Activated gamma-delta T cell (primary cell): ENCODE measurements around the gene NSL1.
"Not testable (repeated sequence)": the region's sequence is repeated elsewhere in the genome, so short reads cannot be mapped to it uniquely, and the experiment has no call there.

Experiments
- DNase-seq: peaks from one replicate; lab custom pipeline; 2025; lab: John Stamatoyannopoulos, UW
- total RNA-seq, 2 donors: gene quantifications; one replicate each; lab custom pipeline; 2026; lab: John Stamatoyannopoulos, UW

The NSL1 gene
- total RNA-seq = 51.9 to 58.6 reads per million in 2 donors

GRCh38 chr1:212791676-212792395 lies at the start of gene NSL1, which contains the start of gene TATDN3:
Gene NSL1, minus strand, starts transcription at chr1:212791777. Its CDS starts 14 bp downstream, at chr1:212791763.
Gene TATDN3, plus strand, starts transcription at chr1:212791894. Its CDS starts 28 bp downstream, at chr1:212791922.
- DNase-seq = peak; percentile 62

DNA sequence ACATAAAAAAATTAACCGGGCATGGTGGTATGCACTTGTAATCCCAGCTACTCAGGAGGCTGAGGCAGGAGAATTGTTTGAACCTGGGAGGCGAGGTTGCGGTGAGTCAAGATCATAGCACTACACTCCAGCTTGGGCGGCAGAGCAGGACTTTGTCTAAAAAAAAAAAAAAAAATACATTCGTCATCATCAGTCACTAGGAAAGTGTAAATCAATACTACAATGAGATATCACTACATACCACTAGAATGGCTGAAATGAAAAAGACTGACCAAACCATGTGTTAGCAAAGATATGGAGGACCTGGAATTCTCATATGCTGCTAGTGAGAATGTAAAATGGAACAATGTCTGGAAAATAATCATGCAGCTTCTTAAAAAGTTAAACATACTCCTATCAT lies 46.6 kb upstream of the NSL1 start:
- no peak for DNase-seq

- DNase-seq = not testable (repeated sequence)
Observed at GRCh38 chr1:212833211-212834207, 41.9 kb upstream of the NSL1 start.

DNA sequence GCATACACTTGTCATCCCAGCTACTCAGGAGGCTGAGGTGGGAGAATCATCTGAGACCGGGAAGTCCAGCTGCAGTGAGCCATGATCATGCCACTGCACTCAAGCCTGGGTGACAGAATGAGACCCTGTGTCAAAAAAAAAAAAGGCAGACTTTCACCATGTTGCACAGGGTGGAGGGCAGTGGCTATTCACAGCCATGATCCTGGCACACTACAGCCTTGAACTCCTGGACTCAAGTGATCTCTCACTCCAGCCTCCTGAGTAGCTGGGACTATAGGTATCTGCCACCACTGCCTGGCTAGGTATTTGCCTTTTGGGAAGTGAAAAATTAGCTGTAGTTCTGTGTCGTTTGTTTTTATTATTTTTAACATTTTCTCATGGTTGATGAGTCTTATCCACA lies 36.8 kb upstream of the NSL1 start:
- no peak for DNase-seq

DNA sequence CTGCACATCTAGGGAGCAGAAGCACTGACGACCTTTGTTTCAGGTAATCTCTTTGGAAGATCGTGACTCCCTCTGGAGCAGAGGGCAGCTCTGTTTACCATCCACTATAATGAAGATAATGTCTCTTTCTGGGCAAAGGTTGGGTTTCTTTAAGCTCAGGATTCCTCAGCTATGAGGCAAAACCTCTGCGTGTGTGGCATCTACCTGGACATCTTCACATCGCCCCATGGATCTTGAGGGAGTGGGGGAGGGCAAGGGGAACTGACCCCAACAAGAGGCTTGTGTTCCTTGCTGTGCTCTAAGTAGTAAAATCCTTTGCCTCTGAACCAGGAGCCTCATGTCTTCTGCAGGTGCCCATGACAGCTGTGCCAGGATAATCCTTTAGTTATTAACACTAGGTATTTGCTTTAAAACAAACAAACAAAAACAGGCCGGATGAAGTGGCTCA lies 36.3 kb upstream of the NSL1 start:
- DNase-seq = no peak

DNA sequence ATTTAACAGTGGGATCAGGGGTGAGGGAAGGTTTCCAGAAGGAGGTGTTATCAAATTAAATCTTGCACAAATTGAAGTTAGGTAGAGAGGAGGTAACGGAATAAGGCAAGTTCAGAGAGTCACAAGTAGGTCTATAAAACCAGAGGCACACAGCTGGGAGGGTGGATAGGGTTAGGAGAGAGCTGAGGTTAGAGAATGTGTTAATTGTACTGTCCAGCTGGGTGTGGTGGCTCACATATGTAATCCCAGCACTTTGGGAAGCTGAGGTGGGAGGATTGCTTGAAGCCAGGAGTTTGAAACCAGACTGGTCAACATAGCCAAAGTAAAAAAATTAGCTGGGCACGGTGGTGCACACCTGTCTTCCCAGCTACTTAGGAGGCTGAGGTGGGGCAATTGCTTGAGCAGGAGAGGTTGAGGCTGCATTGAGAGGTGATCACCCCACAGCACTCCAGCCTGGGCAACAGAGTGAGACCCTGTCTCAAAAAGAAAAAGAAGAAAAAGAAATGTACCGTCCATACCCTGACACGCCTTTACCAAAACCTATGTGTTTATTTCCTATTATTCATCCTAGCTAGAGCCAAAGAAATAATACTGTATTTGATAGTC lies 35.7 kb upstream of the NSL1 start:
- DNase-seq = no peak

DNA sequence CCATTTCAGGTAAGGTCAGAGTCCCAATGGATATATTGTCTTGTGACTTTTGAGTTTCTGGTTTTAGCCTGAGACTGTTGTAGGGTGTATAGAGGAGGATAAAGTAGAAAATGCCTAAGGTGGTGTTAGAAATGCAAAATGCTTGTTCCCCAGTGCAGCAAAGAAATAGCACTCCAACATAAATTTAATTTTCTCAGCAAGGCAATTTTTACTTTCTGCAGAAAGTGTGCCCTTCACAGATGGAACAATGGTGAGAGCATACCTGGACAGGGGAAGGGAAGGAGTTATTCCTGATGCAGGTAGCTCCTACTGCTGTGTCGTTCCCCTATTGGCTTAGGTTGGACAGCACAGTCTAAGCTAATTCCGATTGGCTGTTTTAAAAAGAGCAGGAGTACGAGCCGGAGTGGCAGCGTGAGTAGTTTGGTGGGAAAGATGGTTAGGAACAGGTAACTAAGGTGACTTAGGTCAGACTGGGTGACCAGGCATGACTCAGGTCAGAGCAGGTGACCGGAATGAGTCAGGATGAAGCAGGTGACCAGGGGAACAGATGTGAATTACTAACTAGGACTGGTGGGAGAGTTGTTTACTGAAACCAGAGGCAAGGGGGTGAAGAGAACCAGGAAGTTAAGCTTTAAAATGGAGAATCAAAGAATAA lies 34.3 kb upstream of the NSL1 start:
- DNase-seq = no peak

DNA sequence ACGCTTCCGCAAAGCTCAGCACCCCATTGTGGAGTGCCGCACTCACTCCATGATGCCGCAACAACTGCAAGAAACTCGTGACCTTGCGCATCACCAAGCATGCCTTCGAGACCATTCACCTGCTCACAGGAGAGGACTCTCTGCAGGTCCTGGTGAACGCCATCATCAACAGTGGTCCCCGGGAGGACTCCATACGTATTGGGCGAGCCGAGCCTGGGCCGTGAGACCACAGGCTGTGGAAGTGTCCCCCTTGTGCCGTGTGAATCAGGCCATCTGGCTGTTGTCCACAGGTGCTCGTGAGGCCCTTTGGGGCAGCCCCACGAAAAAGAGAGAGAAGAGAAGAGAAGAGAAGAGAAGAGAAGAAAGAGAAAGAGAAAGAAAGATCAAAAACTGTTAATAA lies 32.6 kb upstream of the NSL1 start:
- no peak for DNase-seq

DNA sequence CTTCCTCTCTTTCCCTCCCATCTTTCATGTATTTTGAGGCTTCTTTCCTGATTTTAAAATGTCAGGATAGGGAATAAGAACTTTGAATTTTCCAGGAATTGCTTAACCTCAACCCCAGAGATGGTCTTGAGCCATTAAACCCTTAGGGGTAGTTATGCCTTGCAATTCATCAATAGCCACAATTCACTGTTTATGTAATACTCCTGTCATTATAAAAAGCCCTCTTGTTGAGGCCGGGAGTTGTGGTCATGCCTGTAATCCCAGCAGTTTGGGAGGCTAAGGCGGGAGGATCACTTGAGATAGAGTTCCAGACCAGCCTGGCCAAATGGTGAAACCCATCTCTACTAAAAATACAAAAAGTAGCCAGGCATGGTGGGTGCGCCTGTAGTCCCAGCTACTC lies 31.4 kb upstream of the NSL1 start:
- no peak for DNase-seq

- no peak for DNase-seq
Observed at GRCh38 chr1:212820969-212821368, 29.4 kb upstream of the NSL1 start.

GRCh38 chr1:212819726-212820125 lies 28.1 kb upstream of the NSL1 start:
- no peak for DNase-seq

DNA sequence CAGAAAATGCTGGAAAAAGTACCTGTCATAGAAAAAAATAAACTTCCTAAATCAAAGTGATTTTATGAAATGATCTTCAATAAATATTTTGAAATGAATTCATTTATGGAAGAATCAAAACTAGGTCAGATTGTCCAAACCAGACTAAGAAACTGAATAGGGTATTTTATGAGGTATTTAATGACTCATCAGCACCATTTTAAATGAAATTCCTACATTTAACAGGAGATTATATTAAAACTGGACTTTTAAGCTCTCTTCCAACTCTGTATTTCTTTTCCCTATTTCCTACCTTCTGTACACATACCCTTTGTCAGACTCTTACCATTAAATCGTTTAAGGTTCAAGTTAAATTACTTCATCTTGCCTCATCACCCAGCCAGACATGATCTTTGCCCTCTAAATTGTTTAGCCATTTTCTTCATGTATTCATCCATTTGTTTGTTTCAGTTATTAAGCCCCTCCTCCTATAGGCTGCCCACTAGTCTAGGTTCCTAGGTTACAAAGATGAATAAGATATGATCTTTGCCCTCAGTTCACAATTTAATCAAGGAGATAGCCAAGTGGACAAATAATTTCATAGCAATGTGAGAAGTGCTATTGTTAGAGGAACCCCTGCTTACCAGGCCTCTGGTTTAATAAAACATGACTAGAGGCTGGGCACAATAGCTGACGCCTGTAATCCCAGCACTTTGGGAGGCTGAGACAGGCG lies 25.1 kb upstream of the NSL1 start:
- DNase-seq = no peak

GRCh38 chr1:212814537-212815334 lies 23.2 kb upstream of the NSL1 start:
- DNase-seq = no peak

GRCh38 chr1:212805767-212806166 lies 14.2 kb upstream of the NSL1 start:
- DNase-seq = no peak

GRCh38 chr1:212797681-212798080 lies 6.1 kb upstream of the NSL1 start:
- no peak for DNase-seq

DNA sequence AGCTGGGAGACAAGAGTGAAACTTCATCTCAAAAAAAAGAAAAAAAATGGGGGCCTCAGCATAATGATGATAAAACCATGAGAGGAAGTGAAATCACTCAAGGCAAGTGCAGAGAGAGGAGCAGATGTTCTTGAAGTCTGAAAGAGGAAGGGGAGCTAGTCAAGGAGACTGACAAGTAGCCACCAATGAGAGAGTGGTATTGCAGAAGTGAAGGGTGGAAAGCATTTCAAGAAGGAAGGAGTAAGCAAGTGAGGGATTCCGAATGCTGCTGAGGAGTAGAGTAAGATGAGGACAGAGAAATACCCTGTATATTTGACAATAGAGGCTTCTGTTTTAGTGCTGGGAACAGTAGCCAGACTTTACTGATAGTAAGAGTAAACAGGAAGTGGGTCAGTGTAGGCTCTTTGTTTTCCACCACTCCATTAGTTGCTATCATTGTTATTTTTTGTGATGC lies 3.0 kb upstream of the NSL1 start:
- no peak for DNase-seq

- no peak for DNase-seq
Observed at GRCh38 chr1:212792396-212792908, 875 bp upstream of the NSL1 start.

DNA sequence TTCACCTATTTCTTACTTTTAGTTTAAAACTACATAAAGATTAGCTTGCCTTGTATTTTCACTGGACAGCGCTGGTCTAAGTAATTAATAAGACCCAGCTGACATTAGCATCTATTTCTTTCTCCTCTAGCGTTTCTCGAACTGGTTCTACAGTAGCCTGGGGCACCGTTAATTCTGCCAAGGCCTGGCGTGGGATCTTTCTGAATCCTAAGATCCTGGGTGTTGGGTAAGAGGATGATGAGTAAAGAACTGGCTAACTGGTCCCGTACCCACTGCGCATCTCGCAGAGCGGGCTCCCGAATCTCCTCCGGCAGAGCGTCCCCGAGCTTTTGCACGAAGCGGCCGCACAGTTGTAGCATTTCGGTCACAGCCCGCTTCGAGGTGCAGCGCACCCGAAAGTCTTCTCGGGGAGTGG lies 309 bp downstream of the NSL1 start:
- DNase-seq = no peak

DNA sequence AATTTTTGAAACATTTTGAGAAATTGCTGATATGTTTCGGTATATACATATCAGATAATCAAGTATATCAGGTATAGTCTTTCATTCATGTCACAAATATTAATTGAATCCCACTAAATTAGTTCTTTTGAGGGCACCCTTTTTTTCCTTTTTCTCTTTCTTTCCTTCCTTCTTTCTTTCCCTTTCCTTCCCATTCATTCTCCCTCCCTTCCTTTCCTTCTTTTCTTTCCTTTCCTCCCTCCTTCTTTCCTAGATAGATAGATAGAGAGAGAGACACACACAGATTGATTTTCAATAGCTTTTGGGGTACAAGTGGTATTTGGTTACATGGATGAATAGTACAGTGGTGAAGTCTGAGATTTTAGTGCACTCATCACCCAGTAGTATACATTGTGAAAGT lies 5.7 kb downstream of the NSL1 start:
- no peak for DNase-seq

DNA sequence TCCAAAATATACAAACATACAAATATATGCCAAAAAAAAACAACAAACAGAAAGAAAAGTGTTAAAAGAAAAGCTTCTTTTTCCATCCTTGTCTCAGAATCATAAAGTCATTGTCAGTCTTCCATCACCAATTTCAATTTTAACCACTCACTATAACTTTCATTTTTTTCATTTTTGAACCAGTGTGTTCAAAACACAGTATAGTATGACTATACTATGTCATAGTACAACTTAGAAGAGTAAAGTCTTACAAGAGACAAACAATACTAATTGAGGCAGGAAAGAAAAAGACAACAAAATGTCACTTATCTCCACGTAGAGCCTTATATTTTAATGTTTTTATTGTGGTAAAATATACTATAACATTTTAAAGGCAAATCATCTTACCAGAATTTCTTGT lies 7.6 kb downstream of the NSL1 start:
- DNase-seq = no peak
